GM21423 (cell line): ENCODE data around the gene HAP1.
"Not testable (repeated sequence)": the region's sequence is repeated elsewhere in the genome, so short reads cannot be mapped to it uniquely, and the experiment has no call there.

Experiments used
- ATAC-seq: cut with Tn5 transposase; IDR thresholded peaks from one replicate; pipeline ENCODE4 v1.9.1; 2021; ENCODE audit warnings: mild to moderate bottlenecking, moderate library complexity; ENCODE audit not compliant: unreplicated experiment

HAP1 gene

GRCh38 chr17:41734139-41734948 is at the start of gene HAP1:
Gene HAP1, minus strand, starts transcription at chr17:41734643. Its CDS starts 9 bp downstream, at chr17:41734634.
- no peak for ATAC-seq

GRCh38 chr17:41782142-41782541 is 47.7 kb upstream of the HAP1 start:
- ATAC-seq: no peak

- no peak for ATAC-seq
Measured at GRCh38 chr17:41781404-41782110, 47.1 kb upstream of the HAP1 start.

- ATAC-seq: no peak
Measured at GRCh38 chr17:41779954-41780353, 45.5 kb upstream of the HAP1 start.

- no peak for ATAC-seq
Measured at GRCh38 chr17:41777574-41778188, 43.2 kb upstream of the HAP1 start.

GRCh38 chr17:41777157-41777573 is 42.7 kb upstream of the HAP1 start:
- no peak for ATAC-seq

- ATAC-seq: not testable (repeated sequence)
Measured at GRCh38 chr17:41776262-41776900, 41.9 kb upstream of the HAP1 start.

- ATAC-seq: no peak
Measured at GRCh38 chr17:41775394-41776226, 41.2 kb upstream of the HAP1 start.

- no peak for ATAC-seq
Measured at GRCh38 chr17:41773731-41774193, 39.3 kb upstream of the HAP1 start.

GRCh38 chr17:41773190-41773588 is 38.7 kb upstream of the HAP1 start:
- no peak for ATAC-seq

- no peak for ATAC-seq
Measured at GRCh38 chr17:41772586-41773189, 38.2 kb upstream of the HAP1 start.

GRCh38 chr17:41772218-41772585 is 37.8 kb upstream of the HAP1 start:
- no peak for ATAC-seq

GRCh38 chr17:41771389-41772206 is 37.2 kb upstream of the HAP1 start:
- no peak for ATAC-seq

GRCh38 chr17:41769985-41770384 is 35.5 kb upstream of the HAP1 start:
- no peak for ATAC-seq

GRCh38 chr17:41769346-41769862 is 35.0 kb upstream of the HAP1 start:
- ATAC-seq: no peak

GRCh38 chr17:41768682-41769288 is 34.3 kb upstream of the HAP1 start:
- ATAC-seq: no peak

GRCh38 chr17:41767324-41768042 is 33.0 kb upstream of the HAP1 start:
- no peak for ATAC-seq

- ATAC-seq: no peak
Measured at GRCh38 chr17:41766135-41766534, 31.7 kb upstream of the HAP1 start.
